ENCODE results near the gene ANKDD1A.

The ANKDD1A gene

DNA sequence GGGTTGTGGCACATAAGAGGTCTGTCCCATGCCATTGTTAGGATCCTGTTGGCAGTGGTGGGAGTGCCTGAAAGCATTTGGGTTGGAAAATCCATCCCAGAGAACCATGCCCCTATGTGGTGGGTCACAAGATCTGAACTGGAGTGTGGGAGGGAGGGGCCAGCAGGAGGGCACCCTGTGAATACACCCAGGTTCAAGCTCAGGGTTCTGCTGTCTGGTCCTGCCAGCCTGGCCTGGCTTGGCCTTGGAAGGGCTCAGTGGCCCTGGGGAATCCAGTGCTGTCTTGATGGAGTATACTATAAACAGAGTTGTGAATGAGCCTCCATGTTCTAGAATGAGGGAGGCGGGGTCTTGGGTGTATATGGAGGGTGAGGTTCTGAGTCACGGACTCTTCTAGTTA, 11.8 kb downstream of the ANKDD1A start:
- DNase-seq (ENCODE audit: low read depth in 2 of 2) = no peak

DNA sequence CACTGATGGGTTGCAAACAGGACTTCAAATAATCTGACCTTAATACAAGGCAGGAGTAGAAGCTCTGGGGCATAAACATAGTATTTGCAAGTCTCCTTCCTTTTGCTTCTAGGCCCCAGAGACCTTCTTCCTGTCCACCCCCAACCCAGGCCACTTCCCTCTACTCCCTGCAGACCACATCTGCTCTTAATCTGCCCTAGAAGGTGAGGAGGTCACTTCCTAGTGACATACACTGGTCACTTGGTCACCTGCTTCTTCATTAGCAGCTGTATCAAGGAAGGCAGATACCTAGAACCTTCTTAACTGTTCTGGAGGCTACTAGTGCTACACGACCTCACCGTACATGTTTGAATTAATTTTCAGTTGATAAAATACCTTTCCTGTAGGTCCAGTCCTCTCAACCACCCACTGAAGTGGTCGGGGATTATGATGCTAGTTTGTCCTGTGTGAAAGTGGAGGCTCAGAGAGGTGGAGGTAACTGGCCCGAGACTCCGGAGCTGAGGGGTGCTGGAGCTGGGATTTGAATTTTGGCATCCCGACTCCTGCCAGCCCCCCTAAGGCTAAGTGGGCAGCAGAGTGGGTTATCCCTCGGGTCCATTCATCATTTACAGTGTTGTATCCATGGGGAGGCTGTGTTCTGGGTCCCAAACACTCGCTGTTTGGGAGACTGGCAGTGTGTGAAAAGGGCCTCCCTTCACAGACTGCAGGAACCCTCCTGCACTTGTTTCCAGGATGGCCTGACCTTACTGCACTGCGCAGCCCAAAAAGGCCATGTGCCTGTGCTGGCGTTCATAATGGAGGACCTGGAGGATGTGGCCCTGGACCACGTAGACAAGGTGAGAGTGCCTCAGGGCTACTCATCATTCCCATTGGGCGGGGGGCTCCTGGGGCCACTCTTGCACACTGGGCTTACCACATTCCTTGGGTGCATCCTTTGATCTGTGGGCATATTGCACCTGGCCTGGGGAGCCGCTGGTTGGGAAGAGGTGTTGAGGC, 13.9 kb downstream of the ANKDD1A start:
- no peak for DNase-seq (ENCODE audit: low read depth in 2 of 2)

DNA sequence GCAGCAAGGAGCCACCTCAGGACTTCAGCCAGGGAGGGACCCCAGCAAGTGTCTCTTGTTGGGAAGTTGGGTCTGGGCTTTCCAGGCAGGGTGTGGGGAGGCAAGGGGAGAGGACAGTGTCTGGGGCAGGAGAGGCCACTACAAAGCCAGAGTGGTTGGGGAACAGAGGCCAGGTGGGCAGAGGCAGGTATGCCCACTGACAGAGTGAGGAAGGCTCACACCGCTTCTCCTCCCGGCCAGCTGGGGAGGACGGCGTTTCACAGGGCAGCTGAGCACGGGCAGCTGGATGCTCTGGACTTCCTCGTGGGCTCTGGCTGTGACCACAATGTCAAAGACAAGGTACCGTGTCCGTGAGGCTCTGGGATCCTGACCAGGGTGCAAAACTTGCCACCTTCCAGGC, 15.0 kb downstream of the ANKDD1A start:
- no peak for DNase-seq (ENCODE audit: low read depth in 2 of 2)

DNA sequence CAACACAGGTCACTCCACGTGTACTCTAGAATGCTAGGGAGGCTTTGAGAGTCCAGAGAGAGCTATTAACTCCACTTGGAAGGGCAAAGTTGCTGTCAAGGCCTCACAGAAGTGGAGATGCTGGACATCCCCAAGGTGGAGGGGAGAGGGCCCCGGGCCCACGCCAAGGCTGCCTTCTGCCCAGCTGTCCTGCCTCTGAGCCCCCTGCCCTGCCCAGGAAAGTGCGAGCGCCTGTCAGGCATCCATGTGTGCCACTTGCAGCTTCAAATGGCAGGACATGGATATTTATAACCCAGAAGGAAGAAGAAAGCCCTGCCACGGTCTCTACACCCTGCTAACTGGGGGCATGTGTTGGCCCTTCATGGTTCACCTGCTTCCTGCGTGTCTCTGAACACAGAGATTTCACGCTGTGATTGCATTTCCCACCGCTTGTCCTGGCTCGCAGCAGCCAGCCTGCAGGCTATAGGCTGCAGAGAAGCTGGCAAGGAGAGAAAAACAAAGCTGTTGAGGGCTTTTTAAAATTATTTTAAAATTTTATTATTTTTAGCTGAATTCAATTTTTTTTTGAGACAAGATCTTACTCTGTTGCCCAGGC, 17.0 kb downstream of the ANKDD1A start:
- DNase-seq (ENCODE audit: low read depth in 2 of 2) = no peak

DNA sequence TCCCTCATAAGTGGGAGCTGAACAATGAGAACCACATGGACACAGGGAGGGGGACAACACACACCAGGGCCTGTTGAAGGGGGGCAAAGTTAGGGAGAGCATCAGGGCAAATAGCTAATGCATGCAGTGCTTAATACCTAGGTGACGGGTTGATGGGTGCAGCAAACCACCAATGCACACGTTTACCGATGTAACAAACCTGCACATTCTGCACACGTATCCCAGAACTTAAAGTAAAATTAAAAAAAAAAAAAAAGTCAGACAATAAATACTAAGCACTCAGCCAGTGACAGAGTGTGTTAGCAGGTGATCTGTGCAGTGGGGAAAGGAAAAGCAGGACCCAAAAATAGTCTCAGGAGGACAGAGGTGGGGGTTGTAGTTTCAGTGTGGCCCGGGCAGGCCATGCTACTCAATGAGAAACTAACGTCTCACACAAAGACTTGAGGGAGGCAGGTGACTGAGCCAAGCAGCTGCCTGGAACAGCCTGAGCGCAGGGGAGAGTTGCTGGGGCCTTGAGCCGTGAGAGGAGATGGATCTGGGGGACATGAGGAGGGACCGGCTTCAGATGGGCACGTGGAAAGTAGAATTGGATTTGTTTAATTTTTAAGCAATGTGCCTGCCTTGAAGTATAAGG, 18.4 kb downstream of the ANKDD1A start:
- no peak for DNase-seq (ENCODE audit: low read depth in 2 of 2)

DNA sequence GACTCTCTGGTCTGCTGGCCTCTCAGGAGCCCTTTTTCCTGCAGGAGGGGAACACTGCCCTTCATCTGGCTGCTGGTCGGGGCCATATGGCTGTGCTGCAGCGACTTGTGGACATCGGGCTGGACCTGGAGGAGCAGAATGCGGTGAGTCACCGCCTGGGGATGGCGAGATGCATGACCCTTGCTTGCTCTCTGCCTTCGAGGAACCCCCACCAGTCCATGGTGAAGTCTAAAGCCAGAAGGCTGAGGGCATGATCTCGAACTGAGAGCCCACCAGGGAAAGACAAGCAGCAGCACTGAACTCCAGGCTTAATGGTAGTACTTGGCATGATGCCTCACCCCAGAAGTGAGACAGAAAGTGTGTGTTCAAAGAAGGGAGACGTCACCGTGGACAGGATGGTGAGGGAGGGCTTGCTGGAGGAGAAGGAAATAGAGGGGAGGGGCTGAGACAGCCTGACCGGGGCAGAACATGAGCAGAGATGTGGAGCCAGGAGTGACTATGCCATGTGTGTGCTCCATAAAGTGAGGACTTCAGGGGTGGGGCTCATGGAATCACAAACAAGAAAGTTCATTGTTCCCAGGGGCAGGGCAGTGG, 19.2 kb downstream of the ANKDD1A start:
- no peak for DNase-seq (ENCODE audit: low read depth in 2 of 2)

DNA sequence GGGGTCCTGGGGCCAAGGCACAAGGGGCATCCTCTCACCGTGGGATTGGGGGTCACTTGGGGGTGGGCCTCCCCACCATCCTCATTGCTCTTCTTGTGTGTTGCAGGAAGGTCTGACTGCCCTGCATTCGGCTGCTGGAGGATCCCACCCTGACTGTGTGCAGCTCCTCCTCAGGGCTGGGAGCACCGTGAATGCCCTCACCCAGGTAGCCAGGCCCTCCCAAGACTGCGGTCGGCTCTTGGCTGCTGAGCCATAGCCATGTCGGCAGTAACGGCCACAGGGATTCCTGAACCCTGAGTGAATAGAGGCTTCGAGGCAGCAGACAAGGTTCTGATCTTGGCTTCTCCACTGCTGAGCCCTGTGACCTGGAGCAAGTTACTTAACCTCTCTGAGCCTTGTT, 19.7 kb downstream of the ANKDD1A start:
- no peak for DNase-seq (ENCODE audit: low read depth in 2 of 2)

DNA sequence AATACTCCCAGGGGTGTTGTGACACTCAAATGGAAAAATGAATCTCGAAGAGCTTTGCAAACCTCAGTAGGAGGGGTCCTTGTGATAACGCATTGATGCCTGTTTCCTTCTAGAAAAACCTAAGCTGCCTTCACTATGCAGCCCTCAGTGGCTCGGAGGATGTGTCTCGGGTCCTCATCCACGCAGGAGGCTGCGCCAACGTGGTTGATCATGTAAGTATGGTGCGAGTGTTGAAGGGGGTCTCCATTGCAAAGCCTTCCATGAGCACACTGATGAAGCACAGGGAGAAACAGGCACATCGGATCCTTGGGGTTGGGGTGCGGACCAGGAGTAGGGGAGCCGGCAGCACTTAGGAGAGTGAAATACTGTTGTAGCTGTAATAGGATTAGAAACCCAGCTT, 22.3 kb downstream of the ANKDD1A start:
- DNase-seq (ENCODE audit: low read depth in 2 of 2) = no peak

DNA sequence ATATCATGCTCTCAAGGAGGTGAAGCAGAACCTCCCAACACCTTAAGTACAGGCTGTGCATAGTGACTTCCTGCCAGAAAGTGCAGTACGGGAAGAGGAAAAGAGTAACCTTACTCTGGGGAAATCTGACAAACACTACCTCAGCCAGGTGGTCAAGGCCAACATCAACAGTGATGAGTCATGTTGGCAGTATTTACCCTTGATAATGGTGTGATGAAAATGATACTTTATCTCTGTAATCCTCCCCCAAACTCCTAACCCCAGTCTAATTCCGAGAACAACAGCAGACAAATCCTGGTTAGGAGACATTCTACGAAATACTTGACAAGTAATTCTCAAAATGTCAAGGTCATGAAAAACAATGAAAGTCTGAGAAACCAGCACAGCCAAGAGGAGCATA, 26.5 kb downstream of the ANKDD1A start:
- no peak for DNase-seq (ENCODE audit: low read depth in 2 of 2)

DNA sequence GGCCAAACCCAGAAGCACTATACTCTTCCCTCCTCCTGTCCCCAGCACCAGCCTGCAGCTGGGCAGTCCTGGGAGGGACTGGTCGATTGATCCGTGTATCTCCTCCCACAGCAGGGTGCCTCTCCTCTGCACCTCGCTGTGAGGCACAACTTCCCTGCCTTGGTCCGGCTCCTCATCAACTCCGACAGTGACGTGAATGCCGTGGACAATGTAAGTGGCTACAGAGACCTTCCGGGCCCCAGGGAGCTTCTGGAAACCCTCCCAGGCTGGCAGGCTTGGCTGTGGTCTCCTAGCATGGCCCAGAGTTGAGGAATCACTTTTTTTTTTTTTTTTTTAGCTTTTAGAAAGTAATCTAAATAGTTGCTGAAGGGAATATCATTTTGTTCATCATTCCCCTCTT, 30.7 kb downstream of the ANKDD1A start:
- no peak for DNase-seq (ENCODE audit: low read depth in 2 of 2)

DNA sequence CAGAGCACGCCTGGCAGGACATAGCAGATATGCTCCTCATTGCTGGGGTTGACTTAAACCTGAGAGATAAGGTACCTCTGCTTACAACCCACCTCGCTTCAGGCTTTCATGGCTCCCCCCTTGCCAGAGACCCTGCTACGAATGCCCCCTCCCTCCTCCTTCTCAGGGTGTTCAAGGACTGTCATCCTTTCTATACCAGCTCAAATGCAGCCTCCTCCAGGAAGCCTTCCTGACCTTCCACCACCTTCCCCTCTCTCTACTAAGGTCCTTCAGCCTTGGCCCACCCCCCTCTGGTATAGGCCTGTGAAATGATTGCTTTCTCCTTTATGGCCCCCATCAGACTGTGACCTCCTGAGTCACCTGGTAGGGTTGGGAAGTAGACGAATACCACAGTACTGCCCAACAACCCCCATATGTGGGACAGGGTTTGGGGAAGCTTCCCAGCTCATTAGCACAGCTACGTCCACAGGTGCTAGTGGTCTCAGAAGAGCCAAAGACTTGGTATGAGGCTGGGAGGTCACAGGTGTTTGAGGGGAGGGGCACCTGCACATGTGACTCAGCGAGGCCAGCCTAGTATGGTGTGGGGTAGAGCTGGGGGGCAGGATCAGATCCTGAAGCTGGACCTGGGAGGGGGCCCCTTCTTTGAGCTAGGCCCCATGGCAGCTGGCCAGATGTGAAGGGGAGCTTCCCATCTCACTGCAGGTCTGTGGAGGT, 32.0 kb downstream of the ANKDD1A start:
- no peak for DNase-seq (ENCODE audit: low read depth in 2 of 2)

DNA sequence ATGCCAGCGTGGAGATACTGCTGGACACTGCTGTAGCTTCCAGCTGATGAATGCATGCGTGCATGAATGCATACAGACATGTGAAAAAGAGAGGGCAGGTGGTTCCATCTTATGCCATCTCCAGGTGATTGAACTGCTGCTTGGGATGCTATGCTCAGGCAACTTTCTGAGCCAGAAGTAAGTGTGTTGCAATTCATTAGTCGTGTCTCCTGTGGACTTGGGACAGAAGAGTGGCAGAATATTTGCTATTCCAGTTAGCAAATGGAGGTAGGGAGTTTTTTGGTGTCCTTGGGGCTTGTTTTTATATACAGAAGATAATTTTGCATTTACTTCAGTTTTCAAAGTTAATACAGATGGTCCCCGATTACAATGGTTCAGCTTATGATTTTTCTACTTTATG, 33.3 kb downstream of the ANKDD1A start:
- DNase-seq (ENCODE audit: low read depth in 2 of 2) = no peak

DNA sequence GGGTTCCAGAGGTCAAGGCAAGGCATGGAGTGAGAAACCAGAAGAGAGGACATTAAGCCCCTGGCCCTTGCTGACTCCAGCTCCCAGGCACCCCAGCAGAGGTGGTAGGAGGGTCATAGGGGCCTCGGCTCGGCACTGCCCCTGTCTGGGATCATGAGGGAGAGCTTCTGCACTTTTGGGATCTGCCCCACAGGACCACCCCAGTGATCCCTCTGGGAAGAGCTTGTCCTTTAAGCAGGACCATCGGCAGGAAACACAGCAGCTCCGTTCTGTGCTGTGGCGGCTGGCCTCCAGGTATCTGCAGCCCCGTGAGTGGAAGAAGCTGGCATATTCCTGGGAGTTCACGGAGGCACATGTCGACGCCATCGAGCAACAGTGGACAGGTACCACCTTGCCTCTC, 35.5 kb downstream of the ANKDD1A start:
- DNase-seq (ENCODE audit: low read depth in 2 of 2) = no peak

DNA sequence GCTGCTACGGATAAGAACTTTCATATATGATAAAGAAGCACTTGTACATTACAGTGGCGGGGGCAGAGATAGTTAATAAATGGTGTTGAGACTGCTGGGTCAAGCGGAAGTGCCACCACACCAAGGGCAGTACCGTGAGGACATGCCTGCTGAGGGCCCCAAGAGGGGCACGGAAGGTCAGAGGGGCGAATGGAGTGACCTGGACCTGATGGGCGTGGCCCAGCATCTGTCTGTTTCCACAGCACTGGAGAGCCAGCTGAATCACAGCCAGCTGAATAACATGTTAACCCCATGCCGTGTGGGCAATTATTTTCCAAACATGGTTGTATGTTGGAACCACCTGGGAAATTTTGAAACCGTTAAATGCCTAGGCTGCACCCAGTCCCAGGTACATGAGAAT, 37.2 kb downstream of the ANKDD1A start:
- no peak for DNase-seq (ENCODE audit: low read depth in 2 of 2)

DNA sequence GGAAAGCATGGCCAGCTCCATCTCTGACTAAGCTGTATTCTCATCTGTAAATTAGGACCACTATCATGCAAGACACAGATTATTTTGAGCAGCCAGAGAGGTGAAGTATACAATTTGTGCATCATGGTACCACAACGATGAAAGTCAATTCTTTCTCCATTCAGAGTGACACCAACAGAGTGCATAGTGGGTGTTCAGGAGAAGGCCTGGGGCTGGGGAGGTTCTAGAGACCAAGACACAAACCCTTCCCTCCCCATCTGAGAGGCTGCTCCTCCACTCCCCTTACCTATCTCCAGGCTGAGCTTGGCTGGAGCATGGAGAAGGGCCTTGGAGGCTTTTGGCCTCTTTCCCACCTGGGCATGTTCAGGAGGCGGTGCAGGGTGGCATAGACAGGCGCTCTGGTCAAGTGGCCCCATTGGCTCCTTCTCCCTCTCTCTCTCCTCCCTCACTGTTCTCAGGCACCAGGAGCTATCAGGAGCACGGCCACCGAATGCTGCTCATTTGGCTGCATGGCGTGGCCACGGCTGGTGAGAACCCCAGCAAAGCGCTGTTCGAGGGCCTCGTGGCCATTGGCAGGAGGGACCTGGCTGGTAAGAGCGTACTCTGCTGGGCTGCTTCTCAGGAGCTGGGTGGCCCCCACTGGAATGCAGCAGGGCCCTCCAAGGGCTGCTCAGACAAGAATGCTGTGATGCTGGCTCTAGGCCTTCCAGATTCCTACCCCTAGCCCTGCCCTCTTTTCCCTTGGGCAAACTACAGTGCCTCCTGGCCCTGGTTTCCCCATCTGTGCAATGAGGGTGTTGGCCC, 37.9 kb downstream of the ANKDD1A start:
- no peak for DNase-seq (ENCODE audit: low read depth in 2 of 2)

DNA sequence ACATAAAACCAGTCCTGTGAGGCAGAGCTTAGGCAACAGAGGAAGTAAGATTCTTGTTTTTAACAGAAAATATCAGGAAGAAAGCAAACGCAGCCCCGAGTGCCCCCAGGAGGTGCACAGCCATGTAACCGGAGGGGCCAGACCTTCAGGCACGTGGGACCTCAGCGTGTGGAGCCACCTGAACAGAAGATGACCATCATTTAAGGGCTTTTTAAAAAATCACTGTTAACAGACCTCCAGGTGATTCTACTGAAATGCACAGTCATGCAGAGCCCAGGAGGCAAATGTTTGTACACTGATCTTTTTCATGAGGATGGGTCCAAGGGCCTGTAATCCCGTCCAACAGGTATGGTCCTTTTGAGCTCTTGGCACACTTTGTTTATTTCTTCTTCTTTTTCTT, 39.2 kb downstream of the ANKDD1A start:
- no peak for DNase-seq (ENCODE audit: low read depth in 2 of 2)

DNA sequence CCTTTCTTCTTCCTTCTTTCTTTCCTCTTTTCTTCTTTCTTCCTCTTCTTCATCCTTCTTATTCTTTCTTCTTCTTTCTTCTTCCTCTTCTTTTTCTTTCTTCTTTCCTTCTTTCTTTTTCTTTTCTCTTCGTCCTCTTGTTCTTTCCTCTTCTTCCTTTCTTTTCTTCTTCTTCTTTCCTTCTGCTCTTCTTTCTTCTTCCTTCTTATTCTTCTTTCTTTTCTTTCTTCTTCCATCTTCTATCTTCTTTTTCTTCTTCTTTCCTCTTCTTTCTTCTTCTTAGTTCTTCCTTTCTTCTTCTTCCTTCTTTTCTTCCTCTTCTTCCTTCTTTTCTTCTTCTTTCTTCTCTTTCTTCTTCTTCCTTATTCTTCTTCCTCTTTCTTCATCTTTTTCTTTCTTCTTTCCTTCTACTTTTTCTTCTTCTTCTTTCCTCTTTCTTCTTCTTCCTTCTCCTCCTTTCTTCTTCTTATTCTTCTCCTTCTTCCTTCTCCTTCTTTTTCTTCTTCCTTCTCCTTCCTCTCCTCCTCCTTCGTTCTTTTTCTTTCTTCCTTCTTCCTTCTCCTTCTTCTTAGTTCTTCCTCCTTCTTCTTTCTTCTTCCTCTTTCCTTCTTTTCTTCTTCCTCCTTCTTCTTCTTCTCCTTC, 40.2 kb downstream of the ANKDD1A start:
- no peak for DNase-seq (ENCODE audit: low read depth in 2 of 2)

DNA sequence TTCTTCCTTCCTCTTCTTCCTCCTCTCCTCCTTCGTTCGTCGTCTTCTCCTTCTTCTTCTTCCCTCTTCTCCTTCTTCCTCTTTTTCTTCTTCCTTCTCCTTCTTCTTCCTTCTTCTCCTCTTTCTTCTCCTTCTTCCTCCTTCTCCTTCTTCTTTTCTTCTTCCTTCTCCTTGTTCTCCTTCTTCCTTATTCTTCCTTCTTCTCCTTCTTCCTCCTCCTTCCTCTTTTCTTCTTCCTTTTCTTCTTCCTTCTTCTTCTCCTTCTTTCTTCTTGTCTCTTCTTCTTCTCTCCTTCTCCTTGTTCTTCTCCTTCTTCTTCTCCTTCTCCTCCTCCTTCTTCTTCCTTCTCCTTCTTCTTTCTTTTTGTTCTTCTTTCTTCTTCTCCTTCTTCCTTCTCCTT, 42.7 kb downstream of the ANKDD1A start:
- no peak for DNase-seq (ENCODE audit: low read depth in 2 of 2)

DNA sequence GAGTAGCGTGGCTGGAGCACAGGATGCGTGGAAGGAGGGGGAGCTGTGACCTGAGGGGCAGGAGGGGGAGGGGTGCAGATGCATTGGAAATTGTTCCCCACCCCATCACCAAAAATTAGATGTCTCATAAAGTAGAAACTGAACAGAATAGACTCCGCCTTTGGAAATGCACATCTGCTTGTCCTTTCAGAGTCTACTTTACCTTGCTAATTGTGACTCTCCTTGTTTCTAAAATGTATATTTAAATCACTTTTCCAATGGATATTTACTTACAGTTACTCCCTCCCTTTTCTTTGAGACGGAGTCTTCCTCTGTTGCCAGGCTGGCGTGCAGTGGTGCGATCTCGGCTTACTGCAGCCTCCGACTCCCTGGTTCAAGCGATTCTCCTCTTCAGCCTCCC, 47.4 kb downstream of the ANKDD1A start:
- no peak for DNase-seq (ENCODE audit: low read depth in 2 of 2)

DNA sequence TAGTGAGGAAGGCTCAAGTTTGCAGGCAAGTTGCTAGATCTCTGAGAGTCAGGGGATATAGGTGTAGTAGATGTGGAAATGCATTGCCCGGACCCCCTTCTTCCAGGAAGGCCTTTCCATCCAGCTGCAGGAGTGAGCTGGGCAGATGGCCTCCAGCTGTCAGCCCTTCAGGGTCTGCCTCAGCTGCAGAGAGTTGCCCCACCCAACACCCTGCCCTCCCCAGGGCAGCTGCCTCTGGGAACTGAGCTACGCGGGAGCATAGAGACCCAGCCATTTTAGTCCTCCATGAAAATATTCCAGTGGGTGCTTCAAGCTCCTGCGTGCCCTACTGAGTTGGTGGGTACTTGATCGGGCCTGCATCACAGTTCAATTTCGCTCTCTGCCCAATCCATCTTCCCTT, 48.5 kb downstream of the ANKDD1A start:
- no peak for DNase-seq (ENCODE audit: low read depth in 2 of 2)

DNA sequence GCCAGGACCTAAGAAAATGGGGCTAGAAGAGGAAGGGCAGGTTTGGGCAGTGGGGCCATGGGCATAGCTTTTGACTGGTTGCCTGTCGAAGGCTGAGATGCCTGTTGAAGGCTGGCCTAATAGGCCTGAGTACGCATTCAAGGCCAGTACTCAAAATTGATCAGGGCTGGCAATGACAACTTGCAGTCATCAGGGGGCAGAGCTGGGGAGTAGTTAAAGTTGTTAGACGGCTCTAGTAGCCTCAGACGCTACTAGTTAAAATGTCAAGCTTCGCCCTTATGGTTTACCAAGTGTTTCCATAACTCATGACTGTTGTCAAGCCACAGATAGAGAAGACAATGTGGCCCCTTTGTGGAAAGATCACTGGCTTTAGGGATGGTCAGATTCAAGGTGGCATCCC, 49.3 kb downstream of the ANKDD1A start:
- no peak for DNase-seq (ENCODE audit: low read depth in 2 of 2)

All from stimulated activated CD8-positive, alpha-beta memory T cell treated with anti-CD3 and anti-CD28 coated beads, Interleukin-2, amount 100 ng/mL, for 48 hours (primary cell).